ENCODE results near the gene CTDSP1. TPM values are rescaled to one million over a fixed set of nuclear protein-coding genes. Genes with fewer than 3 reads are reported as not detected.

The CTDSP1 gene
- total RNA-seq, 1 experiment from 2014 or later, result 52.3 TPM

DNA sequence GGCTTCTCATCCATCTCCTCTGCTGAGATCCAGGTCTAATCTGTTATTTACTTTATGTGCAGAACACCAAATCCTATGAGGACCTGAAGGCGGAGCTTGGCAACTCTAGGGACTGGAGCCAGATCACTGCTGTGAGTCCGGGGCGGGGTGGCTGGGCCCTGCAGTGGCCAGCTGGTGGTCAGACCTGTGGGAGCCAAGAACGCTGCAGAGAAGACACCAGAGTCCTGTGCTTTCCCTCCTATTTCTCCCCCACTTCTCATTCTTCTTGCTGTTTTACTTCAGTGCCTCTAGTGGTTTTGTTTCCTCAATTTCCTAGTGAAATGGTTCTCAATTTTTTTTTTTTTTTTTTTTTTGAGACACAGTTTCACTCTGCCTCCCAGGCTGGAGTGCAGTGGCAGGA lies 38.9 kb downstream of the CTDSP1 start:
- Mint-ChIP-seq H3K27ac (peak overlapping the region in 1 of 3 experiments; percentile 22; a peak in 1 of 7 replicates), H3K27me3 (ENCODE audit: low read depth) (no peaks in the 10 kb centered on the region; the same call in none of the 2 replicates), H3K4me1 (no peaks in the 10 kb centered on the region), H3K4me3 (no peak overlapping the region), H3K9me3 (no peaks in the 10 kb centered on the region), H3K36me3 (ENCODE audit: insufficient read depth in 1 of 3, low read depth in 3 of 3) (0 out of 7 replicates have a peak, but pooled peaks cover 0 to 2% (median 0%) of the 10 kb centered on the region in 3 experiments)
- no peak overlapping the region for H3K4ac ChIP-seq (ENCODE audit: low read depth, low read length)
- H3K23ac ChIP-seq (ENCODE audit: insufficient read length, low read depth, low read length), result no peak overlapping the region
- no peaks in the 10 kb centered on the region for H3K79me2 ChIP-seq (ENCODE audit: insufficient read depth, low read length)
- no peak overlapping the region for H2BK12ac ChIP-seq (ENCODE audit: insufficient read length, low read depth, low read length)
- no CpG with 5 or more reads among the region's 4 CpGs for WGBS (ENCODE audit: extremely low coverage, insufficient read length, low lambda C conversion rate)
- H3K4me2 ChIP-seq (ENCODE audit: insufficient read depth, insufficient read length, low read length), result no peak overlapping the region
- no peak overlapping the region for H3K27ac ChIP-seq (ENCODE audit: insufficient read length, low read depth, low read length)
- no peak overlapping the region for H2BK20ac ChIP-seq (ENCODE audit: low read depth, low read length, poor library complexity, severe bottlenecking)
- no peak overlapping the region for H2BK5ac ChIP-seq (ENCODE audit: insufficient read length, low read length)
- no peaks in the 10 kb centered on the region for H3K79me1 ChIP-seq (ENCODE audit: insufficient read depth, low read depth, low read length, poor library complexity, severe bottlenecking)
- TF ChIP-seq, protein P1, sequence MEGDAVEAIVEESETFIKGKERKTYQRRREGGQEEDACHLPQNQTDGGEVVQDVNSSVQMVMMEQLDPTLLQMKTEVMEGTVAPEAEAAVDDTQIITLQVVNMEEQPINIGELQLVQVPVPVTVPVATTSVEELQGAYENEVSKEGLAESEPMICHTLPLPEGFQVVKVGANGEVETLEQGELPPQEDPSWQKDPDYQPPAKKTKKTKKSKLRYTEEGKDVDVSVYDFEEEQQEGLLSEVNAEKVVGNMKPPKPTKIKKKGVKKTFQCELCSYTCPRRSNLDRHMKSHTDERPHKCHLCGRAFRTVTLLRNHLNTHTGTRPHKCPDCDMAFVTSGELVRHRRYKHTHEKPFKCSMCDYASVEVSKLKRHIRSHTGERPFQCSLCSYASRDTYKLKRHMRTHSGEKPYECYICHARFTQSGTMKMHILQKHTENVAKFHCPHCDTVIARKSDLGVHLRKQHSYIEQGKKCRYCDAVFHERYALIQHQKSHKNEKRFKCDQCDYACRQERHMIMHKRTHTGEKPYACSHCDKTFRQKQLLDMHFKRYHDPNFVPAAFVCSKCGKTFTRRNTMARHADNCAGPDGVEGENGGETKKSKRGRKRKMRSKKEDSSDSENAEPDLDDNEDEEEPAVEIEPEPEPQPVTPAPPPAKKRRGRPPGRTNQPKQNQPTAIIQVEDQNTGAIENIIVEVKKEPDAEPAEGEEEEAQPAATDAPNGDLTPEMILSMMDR (conservative IDR thresholded peaks at IDR 0.05), result no peak
- H2AK5ac ChIP-seq (ENCODE audit: insufficient read length, low read length), result no peak overlapping the region
- H4K8ac ChIP-seq (replicated peaks; ENCODE audit: insufficient read length, low read depth, low read length), result no peak overlapping the region
- DNase-seq, result no peak
- H2BK15ac ChIP-seq (ENCODE audit: low read depth, low read length), result no peak overlapping the region
- no peaks in the 10 kb centered on the region for H3K4me1 ChIP-seq (ENCODE audit: insufficient read depth, low read length)
- no peaks in the 10 kb centered on the region for H4K20me1 ChIP-seq (ENCODE audit: control insufficient read depth, insufficient read depth, insufficient read length)
- H3K23me2 ChIP-seq (ENCODE audit: insufficient read length, low read depth, low read length, poor library complexity, severe bottlenecking), result no peaks in the 10 kb centered on the region
- H2BK120ac ChIP-seq (ENCODE audit: low read depth, low read length, poor library complexity, severe bottlenecking), result no peak overlapping the region
- no peak overlapping the region for H3K9ac ChIP-seq (ENCODE audit: extremely low read depth, insufficient read length, low read length)
- H3K14ac ChIP-seq (ENCODE audit: insufficient read depth, low read length), result no peak overlapping the region
- no peak overlapping the region for H3K18ac ChIP-seq (ENCODE audit: insufficient read length, low read depth, low read length)
- no peak overlapping the region for H2AFZ ChIP-seq (ENCODE audit: low read length)
- H3K9me3 ChIP-seq (ENCODE audit: control insufficient read depth, low read depth, low read length), result no peaks in the 10 kb centered on the region
- no peak overlapping the region for H4K91ac ChIP-seq (ENCODE audit: insufficient read length, low read depth, low read length)
- no peak overlapping the region for H3K56ac ChIP-seq (ENCODE audit: insufficient read length, low read depth, low read length)
- no peak overlapping the region for H4K5ac ChIP-seq (ENCODE audit: insufficient read length, low read depth, low read length)
- H3K27me3 ChIP-seq (ENCODE audit: insufficient read depth, low read length), result no peaks in the 10 kb centered on the region
- H3T11ph ChIP-seq (ENCODE audit: low read length), result no peak overlapping the region

Data from H9 (cell line).